MCF 10A (cell line): ENCODE data around the gene CACNA2D3. TPM values are rescaled to one million over a fixed set of nuclear protein-coding genes. Genes with fewer than 3 reads are reported as not detected.

Experiments used
- BruUV-seq: library from RNA; stranded (reverse); fragments of 400-500 nt; replicated peaks from 2 replicates; lab custom pipeline; 2021; lab: Mats Ljungman, UMichigan
- CTCF ChIA-PET: fragments of 300-600 bp; sonication (Branson Sonifier 250); formaldehyde crosslinking; extraction: SDS; loops from one replicate; lab custom pipeline; 2021; ENCODE audit warnings: antibody characterized with exemption, inconsistent platforms; lab: Yijun Ruan, JAX
- POLR2A ChIA-PET: fragments of 300-600, 350-650 bp; sonication (Branson Sonifier 250); formaldehyde crosslinking; extraction: SDS; loops from one replicate; lab custom pipeline; 2020; ENCODE audit warnings: antibody characterized with exemption, inconsistent platforms; lab: Yijun Ruan, JAX
- DNase-seq: peaks from one replicate; pipeline ENCODE4 v3.0.0-alpha.2; 2018; ENCODE audit not compliant: unreplicated experiment
- H3K27ac Mint-ChIP-seq: one replicate; pipeline ENCODE4 v1.8.0; 2022; ENCODE audit warnings: mild to moderate bottlenecking, low read depth, mixed read lengths; ENCODE audit not compliant: unreplicated experiment
- H3K27me3 Mint-ChIP-seq: one replicate; pipeline ENCODE4 v1.8.0; 2022; ENCODE audit warnings: mixed read lengths; ENCODE audit not compliant: insufficient read depth, unreplicated experiment
- H3K36me3 Mint-ChIP-seq: one replicate; pipeline ENCODE4 v1.8.0; 2022; ENCODE audit warnings: mild to moderate bottlenecking, moderate library complexity, mixed read lengths; ENCODE audit not compliant: insufficient read depth, unreplicated experiment
- H3K4me1 Mint-ChIP-seq: one replicate; pipeline ENCODE4 v1.8.0; 2022; ENCODE audit warnings: mixed read lengths; ENCODE audit not compliant: insufficient read depth, unreplicated experiment
- H3K4me3 Mint-ChIP-seq: one replicate; pipeline ENCODE4 v1.8.0; 2022; ENCODE audit warnings: mild to moderate bottlenecking, moderate library complexity, mixed read lengths; ENCODE audit not compliant: unreplicated experiment
- H3K9me3 Mint-ChIP-seq: one replicate; pipeline ENCODE4 v1.8.0; 2022; ENCODE audit warnings: mixed read lengths; ENCODE audit not compliant: unreplicated experiment
- intact Hi-C: fragments of 100-400 bp; cut with micrococcal nuclease; formaldehyde crosslinking; loops from 2 replicates; pipeline ENCODE4 v1.14.1; 2022
- total RNA-seq: library from RNA; stranded (reverse); gene quantifications from 2 replicates; pipeline ENCODE4 v1.2.3, GENCODE V29; 2022
- TF ChIP-seq, protein P1 (sequence below): fragments of 200-600 bp; IDR thresholded peaks from one replicate; pipeline ENCODE4 v1.8.0; 2022; ENCODE audit warnings: antibody characterized with exemption, mild to moderate bottlenecking; ENCODE audit not compliant: unreplicated experiment

CACNA2D3 gene
- total RNA-seq, 1 experiment from 2014 or later = 2.3 TPM

DNA sequence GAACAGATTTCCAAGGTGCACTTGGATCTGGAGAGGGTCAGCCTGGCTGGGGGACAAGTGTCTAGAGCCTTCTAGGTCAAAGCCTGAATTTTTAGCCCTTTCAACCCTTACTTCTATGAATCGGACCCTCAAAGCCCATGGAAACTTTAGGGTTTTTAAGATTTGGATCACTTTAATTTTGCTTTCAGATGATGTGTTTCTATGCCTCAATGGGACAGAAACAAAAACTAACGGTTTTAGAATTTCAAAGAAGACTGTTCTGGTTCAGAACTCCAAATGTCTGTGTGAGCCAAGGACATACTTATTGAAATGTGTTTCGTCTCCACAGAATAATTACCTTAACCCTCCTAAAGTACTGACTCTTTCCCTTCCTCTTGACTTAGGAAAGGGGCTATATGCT lies 538.8 kb downstream of the CACNA2D3 start:
- no peak for DNase-seq
- no peak overlapping the region for H3K27ac Mint-ChIP-seq
- intact Hi-C loops = no loop called here
- no peaks in the 10 kb centered on the region for H3K27me3 Mint-ChIP-seq
- no peaks in the 10 kb centered on the region for H3K4me1 Mint-ChIP-seq
- CTCF ChIA-PET = no interaction called here
- no peaks in the 10 kb centered on the region for H3K9me3 Mint-ChIP-seq
- H3K36me3 Mint-ChIP-seq = no peaks in the 10 kb centered on the region
- H3K4me3 Mint-ChIP-seq = no peak overlapping the region
- no TSS peak for BruUV-seq
- POLR2A ChIA-PET = no interaction called here
- TF ChIP-seq, protein P1, sequence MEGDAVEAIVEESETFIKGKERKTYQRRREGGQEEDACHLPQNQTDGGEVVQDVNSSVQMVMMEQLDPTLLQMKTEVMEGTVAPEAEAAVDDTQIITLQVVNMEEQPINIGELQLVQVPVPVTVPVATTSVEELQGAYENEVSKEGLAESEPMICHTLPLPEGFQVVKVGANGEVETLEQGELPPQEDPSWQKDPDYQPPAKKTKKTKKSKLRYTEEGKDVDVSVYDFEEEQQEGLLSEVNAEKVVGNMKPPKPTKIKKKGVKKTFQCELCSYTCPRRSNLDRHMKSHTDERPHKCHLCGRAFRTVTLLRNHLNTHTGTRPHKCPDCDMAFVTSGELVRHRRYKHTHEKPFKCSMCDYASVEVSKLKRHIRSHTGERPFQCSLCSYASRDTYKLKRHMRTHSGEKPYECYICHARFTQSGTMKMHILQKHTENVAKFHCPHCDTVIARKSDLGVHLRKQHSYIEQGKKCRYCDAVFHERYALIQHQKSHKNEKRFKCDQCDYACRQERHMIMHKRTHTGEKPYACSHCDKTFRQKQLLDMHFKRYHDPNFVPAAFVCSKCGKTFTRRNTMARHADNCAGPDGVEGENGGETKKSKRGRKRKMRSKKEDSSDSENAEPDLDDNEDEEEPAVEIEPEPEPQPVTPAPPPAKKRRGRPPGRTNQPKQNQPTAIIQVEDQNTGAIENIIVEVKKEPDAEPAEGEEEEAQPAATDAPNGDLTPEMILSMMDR = no peak

DNA sequence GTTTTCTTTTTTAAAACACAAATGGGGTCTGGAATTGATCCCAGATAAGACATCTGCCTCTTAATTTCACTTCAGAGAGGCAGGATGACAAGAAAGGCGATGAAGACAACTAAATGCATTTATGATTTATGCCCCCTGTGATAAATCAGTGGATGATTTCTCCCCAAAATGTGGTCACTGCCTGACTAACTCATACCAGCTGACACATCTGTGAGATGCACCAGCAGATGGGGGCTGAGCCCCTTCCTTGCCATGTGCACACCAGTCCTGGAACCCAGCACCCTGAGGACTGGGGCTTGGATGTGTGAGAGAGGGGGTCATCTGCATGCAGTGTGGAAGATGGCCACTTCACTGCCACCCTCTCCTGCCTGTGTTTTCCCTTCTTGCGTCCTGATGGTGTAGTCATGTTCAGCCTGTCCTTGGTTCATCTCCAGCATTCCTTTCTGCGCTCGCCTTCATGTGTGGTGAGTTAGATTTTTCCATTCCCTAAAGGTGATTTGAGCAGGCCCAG lies 541.2 kb downstream of the CACNA2D3 start:
- BruUV-seq = no TSS peak
- DNase-seq = no peak
- CTCF ChIA-PET = no interaction called here
- intact Hi-C loops = no loop called here
- Mint-ChIP-seq H3K36me3 (no peaks in the 10 kb centered on the region), H3K27me3 (no peaks in the 10 kb centered on the region), H3K9me3 (no peaks in the 10 kb centered on the region), H3K27ac (no peak overlapping the region), H3K4me3 (no peak overlapping the region), H3K4me1 (no peaks in the 10 kb centered on the region)
- POLR2A ChIA-PET = no interaction called here
- TF ChIP-seq, protein P1 = no peak

DNA sequence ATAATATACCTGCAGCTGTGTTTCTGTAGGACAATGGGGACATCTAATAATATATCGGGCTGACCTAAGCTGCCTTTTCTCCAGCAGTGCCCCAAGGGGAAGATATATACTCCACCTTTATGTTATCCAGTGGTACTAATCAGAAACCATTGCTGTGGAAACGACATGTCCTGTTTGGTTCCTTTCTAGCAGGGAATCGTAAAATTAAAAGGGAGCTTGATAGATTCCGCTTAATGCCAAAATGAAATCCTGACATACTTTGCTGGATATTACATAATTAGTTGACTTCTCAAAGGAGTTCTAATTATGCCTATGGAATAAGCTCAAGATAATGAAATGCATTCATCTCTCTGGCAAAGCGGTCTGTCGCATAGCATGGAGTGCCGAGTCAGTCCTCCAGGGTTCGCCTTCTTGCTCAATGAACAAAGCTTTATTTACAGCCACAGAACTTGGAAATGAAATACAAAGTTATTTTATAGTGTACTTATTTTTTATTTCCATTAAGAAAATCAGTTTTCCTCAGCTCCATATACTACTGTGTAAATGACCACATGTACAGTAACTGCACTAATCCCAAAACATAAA lies 542.8 kb downstream of the CACNA2D3 start:
- no peaks in the 10 kb centered on the region for H3K9me3 Mint-ChIP-seq
- H3K4me3 Mint-ChIP-seq = no peak overlapping the region
- TF ChIP-seq, protein P1 = no peak
- H3K36me3 Mint-ChIP-seq = no peaks in the 10 kb centered on the region
- no TSS peak for BruUV-seq
- ChIA-PET CTCF (no interaction called here), POLR2A (no interaction called here)
- H3K27ac Mint-ChIP-seq = no peak overlapping the region
- no peaks in the 10 kb centered on the region for H3K4me1 Mint-ChIP-seq
- DNase-seq = no peak
- no peaks in the 10 kb centered on the region for H3K27me3 Mint-ChIP-seq
- intact Hi-C loops = no loop called here

DNA sequence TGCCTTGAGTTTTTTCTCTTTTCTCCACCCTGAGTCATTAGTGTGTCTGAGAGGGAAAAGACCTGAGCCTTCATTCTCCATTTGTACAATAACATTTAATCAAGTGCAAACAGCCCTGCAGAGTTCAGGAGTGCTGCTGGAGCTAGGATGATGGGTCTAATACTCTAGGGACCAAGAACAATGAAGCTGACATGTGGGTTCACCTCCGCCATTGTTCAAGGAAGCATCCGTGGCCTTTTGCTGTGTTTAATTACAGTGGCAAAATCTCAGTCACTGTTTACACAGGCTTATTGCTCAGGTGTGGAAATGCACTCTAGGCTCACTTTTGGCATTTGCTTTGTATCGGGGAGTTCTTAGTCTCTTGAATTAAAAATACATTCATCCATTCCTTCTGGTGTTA lies 545.9 kb downstream of the CACNA2D3 start:
- TF ChIP-seq, protein P1 = no peak
- no TSS peak for BruUV-seq
- Mint-ChIP-seq H3K4me3 (no peak overlapping the region), H3K9me3 (no peaks in the 10 kb centered on the region), H3K4me1 (no peaks in the 10 kb centered on the region), H3K27me3 (no peaks in the 10 kb centered on the region), H3K36me3 (no peaks in the 10 kb centered on the region), H3K27ac (no peak overlapping the region)
- DNase-seq = no peak
- ChIA-PET POLR2A (no interaction called here), CTCF (no interaction called here)
- intact Hi-C loops = no loop called here
